K562 (cell line): ENCODE measurements around the gene PIK3R1. TPM values are rescaled to one million over a fixed set of nuclear protein-coding genes. Genes with fewer than 3 reads are reported as not detected.

Experiments used
- ARID1B ChIP-seq: fragments of 450-650 bp; IDR thresholded peaks from 2 replicates; pipeline ENCODE4 v1.6.1; 2016; ENCODE audit warnings: antibody characterized with exemption, mild to moderate bottlenecking, inconsistent platforms
- CCNT2 ChIP-seq: IDR thresholded peaks from 2 replicates; pipeline ENCODE4 v1.6.1; 2011; ENCODE audit warnings: borderline replicate concordance, low read depth, mild to moderate bottlenecking, moderate library complexity, mixed read lengths, low read length; ENCODE audit not compliant: insufficient read length; ENCODE audit errors: extremely low read depth
- EP300 ChIP-seq: IDR thresholded peaks from 2 replicates; pipeline ENCODE4 v1.6.1; 2012; ENCODE audit warnings: low read length, improper control_type of control experiment
- MAZ ChIP-seq, 2 experiments: fragments of 450-650 bp in 1 of 2; sonication (generic) in 1 of 2; formaldehyde crosslinking; IDR thresholded peaks in 1 of 2; conservative IDR thresholded peaks in 1 of 2; 2 replicates each; pipeline versions ENCODE4 v1.4.0 to v1.5.0; 2020; ENCODE audit warnings: mild to moderate bottlenecking in 1 of 2, missing genetic modification reagents in 1 of 2
- RCOR1 ChIP-seq, 2 experiments: IDR thresholded peaks; 2 replicates each; pipeline ENCODE4 v1.6.1; 2012; ENCODE audit warnings: low read depth in 2 of 2, low read length in 2 of 2, borderline replicate concordance in 1 of 2, improper control_type of control experiment in 1 of 2
- SIN3A ChIP-seq, 2 experiments: fragments of 150-350 bp in 1 of 2; IDR thresholded peaks; 2 replicates each; pipeline ENCODE4 v1.6.1; 2011 to 2016; ENCODE audit warnings: borderline replicate concordance in 2 of 2, low read depth in 2 of 2, low read length in 2 of 2, mild to moderate bottlenecking in 2 of 2, moderate library complexity in 2 of 2; ENCODE audit not compliant: control insufficient read depth in 1 of 2
- SOX6 ChIP-seq: fragments of 450-650 bp; IDR thresholded peaks from 2 replicates; pipeline ENCODE4 v1.6.1; 2014; ENCODE audit warnings: mild to moderate bottlenecking
- TBL1XR1 ChIP-seq, 2 experiments: IDR thresholded peaks; 2 replicates each; pipeline ENCODE4 v1.6.1; 2012; ENCODE audit warnings: improper control_type of control experiment in 2 of 2, low read length in 2 of 2, mild to moderate bottlenecking in 1 of 2
- ZNF124 ChIP-seq: sonication (generic); formaldehyde crosslinking; IDR thresholded peaks from 2 replicates; pipeline ENCODE4 v1.8.1; 2022; ENCODE audit warnings: missing genetic modification reagents
- ZNF3 ChIP-seq: fragments of 250-450 bp; sonication (Bioruptor Pico); IDR thresholded peaks from 2 replicates; pipeline ENCODE4 v1.5.0; 2021; ENCODE audit warnings: mild to moderate bottlenecking, moderate library complexity
- polyA plus RNA-seq, 8 experiments: library from polyadenylated mRNA; depleted of rRNA in 4 of 8; stranded (reverse) in 5 of 8; unstranded in 3 of 8; fragments of >200 nt; fragmentation: Nextera tagmentation in 2 of 8; fragmentation: Illumina TruSeq in 1 of 8; extraction: Ambion mirVana in 2 of 8; extraction: Trizol in 1 of 8; gene quantifications; 2 replicates each; pipeline versions ENCODE4 v1.2.1 to v1.2.3, GENCODE V29; 2011 to 2014; ENCODE audit warnings: inconsistent platforms in 1 of 8, missing spikeins in 1 of 8
- total RNA-seq, 7 experiments: library from RNA; depleted of rRNA in 6 of 7; stranded (reverse); fragments of >200 nt in 6 of 7; fragmentation: Illumina TruSeq in 2 of 7; extraction: Trizol in 2 of 7; gene quantifications; 2 replicates each; pipeline versions ENCODE4 v1.2.1 to v1.2.3, GENCODE V29; 2011 to 2021; ENCODE audit warnings: low replicate concordance in 1 of 7
- TF ChIP-seq, protein P1 (sequence below): fragments of 200-800 bp; sonication (Bioruptor generic); IDR thresholded peaks from 2 replicates; pipeline ENCODE4 v1.6.1; 2017; ENCODE audit warnings: missing genetic modification characterization, missing compliant biosample characterization
- TF ChIP-seq, protein P2 (sequence below): fragments of 450-650 bp; IDR thresholded peaks from 2 replicates; pipeline ENCODE4 v1.6.1; 2016
- TF ChIP-seq, protein P3 (sequence below): sonication (generic); formaldehyde crosslinking; IDR thresholded peaks from 2 replicates; pipeline ENCODE4 v1.8.1; 2022; ENCODE audit warnings: missing genetic modification reagents
- TF ChIP-seq, protein P4 (sequence below): fragments of 250-450 bp; sonication (Bioruptor Pico); IDR thresholded peaks from 2 replicates; pipeline ENCODE4 v1.8.0; 2021; ENCODE audit warnings: moderate library complexity, mild to moderate bottlenecking, inconsistent platforms

PIK3R1 gene
- total and polyA plus RNA-seq, 9 of the 15 experiments (the other 6 are each of a cell fraction or from before 2014, with no cell fraction given), result 1.1 to 9.7 (median 4.8) TPM

DNA sequence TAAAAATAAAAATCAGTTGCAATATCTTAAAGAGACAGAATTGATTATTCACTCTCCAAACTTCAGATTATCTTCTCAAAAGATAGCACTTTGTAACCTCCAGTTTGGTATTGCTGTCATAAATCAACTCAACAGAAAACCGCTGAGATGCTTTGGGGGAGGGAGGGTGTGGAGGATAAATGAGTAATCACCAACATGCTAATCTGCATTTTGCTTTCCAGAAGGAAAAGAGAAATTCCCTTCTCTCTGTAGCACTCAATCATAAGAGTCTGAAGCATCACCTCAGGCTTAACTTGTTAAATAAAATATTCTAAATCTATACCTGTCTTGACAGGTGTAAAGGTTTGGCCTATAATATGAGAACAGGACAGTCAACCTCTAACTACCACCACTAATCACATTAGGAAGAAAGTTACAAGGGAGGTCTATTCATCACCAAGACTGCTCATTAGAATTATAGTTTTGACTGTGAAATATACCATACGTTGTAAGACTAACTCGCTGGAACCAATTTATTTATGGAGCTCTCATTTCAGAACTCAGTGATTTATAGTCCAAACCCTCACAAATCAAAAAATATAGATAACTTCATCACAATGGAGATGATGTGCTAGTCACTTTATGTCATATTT lies 89.0 kb downstream of the PIK3R1 start (continued):
- TF ChIP-seq, protein P1, sequence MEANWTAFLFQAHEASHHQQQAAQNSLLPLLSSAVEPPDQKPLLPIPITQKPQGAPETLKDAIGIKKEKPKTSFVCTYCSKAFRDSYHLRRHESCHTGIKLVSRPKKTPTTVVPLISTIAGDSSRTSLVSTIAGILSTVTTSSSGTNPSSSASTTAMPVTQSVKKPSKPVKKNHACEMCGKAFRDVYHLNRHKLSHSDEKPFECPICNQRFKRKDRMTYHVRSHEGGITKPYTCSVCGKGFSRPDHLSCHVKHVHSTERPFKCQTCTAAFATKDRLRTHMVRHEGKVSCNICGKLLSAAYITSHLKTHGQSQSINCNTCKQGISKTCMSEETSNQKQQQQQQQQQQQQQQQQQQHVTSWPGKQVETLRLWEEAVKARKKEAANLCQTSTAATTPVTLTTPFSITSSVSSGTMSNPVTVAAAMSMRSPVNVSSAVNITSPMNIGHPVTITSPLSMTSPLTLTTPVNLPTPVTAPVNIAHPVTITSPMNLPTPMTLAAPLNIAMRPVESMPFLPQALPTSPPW (CRISPR knock-in tag), result peak; percentile 79
- TF ChIP-seq RCOR1 (IDR thresholded peaks at IDR 0.05; ENCODE audit: borderline replicate concordance in 1 of 2, low read depth in 2 of 2, low read length in 2 of 2) (peak in 1 of 2 experiments; percentile 97; a peak in 2 of 4 replicates), CCNT2 (peak; percentile 29), ZNF124 (no peak), ARID1B (peak; percentile 47), ZNF3 (CRISPR knock-in tag) (no peak), SIN3A (IDR thresholded peaks at IDR 0.05; ENCODE audit: borderline replicate concordance in 2 of 2, control insufficient read depth in 1 of 2, low read depth in 2 of 2, low read length in 2 of 2) (no peak), EP300 (peak; percentile 86), MAZ (CRISPR knock-in tag; conservative IDR thresholded peaks at IDR 0.05 in 1 of 2, IDR thresholded peaks at IDR 0.05 in 1 of 2) (0 out of 4 replicates have a peak, but pooled peaks of 1 of the 2 experiments have one; percentile 29), SOX6 (peak; percentile 54; the same call in 1 of the 2 replicates), TBL1XR1 (IDR thresholded peaks at IDR 0.05; ENCODE audit: low read length in 2 of 2) (peak in 1 of 2 experiments; percentile 53; a peak in 2 of 4 replicates)
- TF ChIP-seq, protein P2, sequence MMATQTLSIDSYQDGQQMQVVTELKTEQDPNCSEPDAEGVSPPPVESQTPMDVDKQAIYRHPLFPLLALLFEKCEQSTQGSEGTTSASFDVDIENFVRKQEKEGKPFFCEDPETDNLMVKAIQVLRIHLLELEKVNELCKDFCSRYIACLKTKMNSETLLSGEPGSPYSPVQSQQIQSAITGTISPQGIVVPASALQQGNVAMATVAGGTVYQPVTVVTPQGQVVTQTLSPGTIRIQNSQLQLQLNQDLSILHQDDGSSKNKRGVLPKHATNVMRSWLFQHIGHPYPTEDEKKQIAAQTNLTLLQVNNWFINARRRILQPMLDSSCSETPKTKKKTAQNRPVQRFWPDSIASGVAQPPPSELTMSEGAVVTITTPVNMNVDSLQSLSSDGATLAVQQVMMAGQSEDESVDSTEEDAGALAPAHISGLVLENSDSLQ, result peak; percentile 89
- TF ChIP-seq, protein P3, sequence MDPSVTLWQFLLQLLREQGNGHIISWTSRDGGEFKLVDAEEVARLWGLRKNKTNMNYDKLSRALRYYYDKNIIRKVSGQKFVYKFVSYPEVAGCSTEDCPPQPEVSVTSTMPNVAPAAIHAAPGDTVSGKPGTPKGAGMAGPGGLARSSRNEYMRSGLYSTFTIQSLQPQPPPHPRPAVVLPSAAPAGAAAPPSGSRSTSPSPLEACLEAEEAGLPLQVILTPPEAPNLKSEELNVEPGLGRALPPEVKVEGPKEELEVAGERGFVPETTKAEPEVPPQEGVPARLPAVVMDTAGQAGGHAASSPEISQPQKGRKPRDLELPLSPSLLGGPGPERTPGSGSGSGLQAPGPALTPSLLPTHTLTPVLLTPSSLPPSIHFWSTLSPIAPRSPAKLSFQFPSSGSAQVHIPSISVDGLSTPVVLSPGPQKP (CRISPR knock-in tag), result no peak
- TF ChIP-seq, protein P4, sequence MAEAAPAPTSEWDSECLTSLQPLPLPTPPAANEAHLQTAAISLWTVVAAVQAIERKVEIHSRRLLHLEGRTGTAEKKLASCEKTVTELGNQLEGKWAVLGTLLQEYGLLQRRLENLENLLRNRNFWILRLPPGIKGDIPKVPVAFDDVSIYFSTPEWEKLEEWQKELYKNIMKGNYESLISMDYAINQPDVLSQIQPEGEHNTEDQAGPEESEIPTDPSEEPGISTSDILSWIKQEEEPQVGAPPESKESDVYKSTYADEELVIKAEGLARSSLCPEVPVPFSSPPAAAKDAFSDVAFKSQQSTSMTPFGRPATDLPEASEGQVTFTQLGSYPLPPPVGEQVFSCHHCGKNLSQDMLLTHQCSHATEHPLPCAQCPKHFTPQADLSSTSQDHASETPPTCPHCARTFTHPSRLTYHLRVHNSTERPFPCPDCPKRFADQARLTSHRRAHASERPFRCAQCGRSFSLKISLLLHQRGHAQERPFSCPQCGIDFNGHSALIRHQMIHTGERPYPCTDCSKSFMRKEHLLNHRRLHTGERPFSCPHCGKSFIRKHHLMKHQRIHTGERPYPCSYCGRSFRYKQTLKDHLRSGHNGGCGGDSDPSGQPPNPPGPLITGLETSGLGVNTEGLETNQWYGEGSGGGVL (CRISPR knock-in tag), result no peak
